Measurements from ENCODE around the gene NLRP5.
"Not testable (repeated sequence)": the region's sequence is repeated elsewhere in the genome, so short reads cannot be mapped to it uniquely, and the experiment has no call there.

NLRP5 gene

DNA sequence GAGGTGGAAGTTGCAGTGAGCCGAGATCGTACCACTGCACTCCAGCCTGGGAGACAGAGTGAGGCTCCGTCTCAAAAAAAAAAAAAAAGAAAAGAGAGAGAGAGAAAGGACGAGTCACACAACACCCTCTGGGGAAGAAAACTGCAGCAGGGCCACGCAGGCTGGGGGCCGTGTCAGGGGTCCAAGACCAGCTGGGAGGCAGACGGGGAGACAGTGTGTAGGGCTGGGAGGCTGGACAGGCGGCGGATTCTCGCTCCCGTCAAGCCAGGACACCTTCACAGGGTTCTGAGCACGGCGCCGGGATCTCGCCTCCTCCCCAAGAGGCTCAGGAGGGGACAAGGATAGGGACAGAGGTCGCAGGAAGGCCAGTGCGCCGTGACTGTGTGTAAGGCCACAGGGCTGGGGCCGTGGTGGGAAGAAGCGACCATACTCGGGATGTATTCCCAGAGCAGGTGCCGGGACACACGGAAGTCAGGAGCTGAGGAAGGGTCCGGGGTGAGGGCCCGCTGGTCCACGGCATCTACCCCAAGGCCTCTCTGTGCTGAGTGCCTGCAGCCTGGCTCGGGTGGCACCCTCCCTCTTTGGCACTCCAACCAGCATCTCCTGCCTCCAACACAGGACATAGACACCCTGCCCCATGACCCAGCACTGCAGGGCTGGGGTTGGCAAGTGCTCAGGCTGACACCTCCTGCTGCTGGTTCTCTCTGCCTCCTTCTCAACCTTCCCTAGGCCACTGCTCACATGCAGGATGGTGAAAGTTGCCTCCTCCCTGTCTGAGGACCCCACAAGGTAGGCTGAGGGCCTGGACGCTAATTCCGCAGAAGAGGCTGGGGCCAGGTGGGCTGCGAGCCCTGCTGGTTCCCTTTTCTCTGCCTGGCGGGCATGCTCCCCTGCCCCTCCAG, 113.3 kb downstream of the NLRP5 start:
- no peak for DNase-seq

DNA sequence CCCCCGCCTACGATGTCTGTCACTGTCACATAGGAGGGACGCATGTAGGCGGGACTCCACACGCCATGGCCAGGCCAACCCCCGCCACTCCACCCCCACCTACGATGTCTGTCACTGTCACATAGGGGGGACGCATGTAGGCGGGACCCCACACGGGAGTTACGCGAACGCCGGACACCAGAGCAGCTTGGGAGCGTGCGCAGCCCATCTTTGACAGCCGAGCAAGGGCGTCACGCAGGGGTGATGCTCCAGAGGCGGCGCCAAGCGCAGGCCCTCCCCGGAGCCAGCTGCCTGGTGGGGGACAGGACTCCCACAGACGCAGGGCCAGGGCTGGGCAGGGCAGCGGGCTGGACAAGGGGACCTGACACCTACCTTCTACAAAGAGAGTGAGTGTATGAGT, 114.5 kb downstream of the NLRP5 start:
- DNase-seq = no peak

DNA sequence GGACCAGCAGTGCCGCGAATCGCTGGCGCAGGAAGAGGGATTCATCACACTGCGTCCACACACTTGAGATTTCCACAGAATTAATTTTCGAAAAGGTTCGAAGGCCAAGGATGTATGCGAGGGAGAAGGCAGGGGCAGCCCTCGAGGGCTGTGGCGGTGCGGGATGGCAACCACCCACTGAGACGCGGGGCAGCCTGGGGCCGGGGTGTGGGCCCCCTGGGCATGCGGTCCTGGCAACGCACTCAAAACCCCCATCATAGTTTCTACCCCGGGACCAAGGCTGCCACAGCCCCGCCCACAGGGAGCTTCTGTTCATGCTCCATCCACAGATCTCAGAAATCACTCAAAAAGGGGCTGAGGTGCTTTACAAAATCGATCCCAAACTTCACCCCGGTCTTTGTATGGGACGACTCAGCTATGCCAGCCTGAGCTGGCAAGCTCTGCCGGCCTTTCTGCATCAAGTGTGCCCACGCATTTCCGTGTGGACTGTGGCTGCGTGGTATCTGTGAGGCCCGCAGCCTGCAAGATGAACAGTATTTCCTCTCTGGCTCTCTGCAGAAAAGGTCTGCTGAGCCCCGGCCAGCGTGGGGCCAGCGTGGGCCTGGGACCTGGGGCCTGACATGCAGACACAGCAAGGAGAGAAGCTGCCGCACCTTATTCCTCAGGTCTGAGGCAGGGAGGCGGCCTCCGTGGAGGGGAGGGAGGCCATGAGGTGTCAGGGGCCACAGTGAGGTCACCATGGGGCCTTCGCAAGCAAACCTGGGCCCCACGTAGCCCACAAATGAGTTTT, 115.4 kb downstream of the NLRP5 start:
- no peak for DNase-seq

DNA sequence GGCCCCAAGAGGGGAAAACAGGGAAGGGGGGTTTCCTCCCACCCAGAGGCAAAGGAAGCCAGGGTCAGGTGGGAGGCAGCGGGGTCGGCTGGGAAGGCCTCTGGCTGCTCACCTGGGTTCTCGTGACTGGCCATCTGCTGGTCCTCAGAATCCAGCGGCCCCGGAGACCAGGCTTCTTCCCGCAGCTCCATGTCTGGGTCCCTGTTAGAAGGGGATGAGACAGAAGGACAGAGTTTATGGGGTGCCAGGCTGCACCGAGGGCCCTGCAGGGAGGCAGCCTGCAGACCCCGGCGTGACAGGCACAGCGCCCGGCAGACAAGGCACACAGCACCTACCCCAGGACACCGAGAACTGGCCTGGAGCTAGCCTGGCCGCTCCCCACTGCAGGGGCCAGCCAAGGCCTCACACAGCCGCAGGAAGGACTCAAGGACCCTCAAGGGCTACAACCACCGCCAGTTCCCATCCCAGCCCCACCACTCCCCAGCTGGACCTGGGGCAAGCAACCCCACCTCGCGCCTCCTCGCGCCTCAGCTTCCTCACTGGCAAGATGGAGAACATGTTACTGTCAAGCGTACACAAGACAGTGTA, 116.5 kb downstream of the NLRP5 start:
- no peak for DNase-seq

DNA sequence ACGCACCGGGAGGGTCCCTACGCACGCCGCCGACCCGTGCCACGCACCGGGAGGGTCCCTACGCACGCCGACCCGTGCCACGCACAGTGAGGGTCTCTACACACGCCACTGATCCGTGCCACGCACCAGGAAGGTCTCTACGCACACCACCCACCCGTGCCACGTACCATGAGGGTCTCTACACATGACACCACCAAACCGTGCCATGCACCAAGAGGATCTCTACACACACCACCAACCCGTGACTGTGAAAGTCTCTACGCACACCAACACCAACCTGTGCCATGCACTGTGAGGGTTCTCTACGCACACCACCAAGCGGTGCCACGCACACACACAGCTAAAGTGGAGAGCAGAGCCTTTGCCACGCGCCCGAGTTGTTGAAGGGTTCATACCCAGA, 117.8 kb downstream of the NLRP5 start:
- DNase-seq = no peak

DNA sequence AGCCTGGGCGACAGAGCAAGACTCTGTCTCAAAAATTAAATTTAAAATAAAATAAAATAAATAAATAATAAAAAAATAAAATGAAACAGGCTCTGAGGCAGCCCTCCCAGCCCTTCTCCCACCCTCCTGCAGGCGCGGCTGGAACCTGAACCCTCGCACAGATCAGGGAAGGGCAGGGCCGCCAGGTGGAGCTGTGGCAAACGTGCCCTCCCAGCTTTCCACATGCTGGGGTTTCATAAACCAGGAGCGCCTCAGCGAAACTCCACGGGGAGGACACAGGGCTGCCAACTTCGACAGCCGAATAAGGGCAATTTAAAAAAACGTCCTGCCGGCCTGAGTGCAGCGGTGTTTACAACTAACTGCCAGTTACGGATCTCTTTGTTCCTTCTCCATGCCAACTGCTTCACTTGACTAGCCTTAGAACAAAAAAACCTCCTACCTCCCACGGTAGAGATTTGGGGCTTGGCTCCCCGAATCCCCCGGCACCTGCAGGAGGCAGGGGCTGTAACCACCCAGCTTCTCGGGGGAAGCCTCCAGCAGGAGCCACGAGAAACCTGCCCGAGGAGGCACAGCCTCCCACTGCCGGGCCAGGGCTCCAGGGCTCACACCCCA, 118.6 kb downstream of the NLRP5 start:
- peak; percentile 17 for DNase-seq

DNA sequence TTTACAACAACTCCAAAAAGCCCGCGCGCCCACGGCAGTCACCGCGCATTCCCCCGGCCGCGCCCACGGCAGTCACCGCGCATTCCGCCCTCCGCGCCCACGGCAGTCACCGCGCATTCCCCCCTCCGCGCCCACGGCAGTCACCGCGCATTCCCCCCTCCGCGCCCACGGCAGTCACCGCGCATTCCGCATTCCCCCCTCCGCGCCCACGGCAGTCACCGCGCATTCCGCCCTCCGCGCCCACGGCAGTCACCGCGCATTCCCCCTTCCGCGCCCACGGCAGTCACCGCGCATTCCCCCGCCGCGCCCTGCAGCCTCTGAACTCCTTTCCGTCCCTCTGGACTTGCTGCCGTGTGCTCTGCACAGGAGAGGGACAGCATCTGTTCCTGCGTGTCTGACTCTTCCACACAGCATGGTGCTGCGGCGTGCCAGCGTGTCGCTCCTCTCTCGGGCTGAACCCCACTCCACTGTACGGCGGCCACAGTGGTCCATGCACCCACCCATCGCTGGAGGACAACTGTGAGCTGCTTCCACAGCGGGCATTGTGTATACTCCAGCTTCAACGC, 119.3 kb downstream of the NLRP5 start:
- DNase-seq = not testable (repeated sequence)

DNA sequence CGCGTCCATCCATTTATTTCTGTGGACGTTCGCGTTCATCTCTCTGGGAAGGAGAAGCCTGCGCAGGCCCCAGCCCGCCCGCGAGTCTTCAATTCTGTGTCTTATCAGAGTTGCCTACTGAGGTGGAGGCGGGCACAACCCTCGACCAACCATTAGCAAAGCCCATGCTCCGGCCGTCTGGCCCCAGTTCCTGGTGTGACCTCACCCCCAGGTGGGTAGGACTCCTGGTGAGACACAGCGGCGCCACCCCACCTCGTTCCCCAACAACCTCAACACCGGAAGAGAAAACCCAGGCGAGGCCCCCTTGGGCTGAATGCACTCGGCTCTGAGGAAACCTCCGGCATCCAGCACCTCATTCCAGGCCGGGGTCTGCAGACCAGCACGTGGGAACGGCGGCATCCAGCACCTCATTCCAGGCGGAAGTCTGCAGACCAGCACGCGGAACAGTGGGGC, 119.8 kb downstream of the NLRP5 start:
- no peak for DNase-seq

DNA sequence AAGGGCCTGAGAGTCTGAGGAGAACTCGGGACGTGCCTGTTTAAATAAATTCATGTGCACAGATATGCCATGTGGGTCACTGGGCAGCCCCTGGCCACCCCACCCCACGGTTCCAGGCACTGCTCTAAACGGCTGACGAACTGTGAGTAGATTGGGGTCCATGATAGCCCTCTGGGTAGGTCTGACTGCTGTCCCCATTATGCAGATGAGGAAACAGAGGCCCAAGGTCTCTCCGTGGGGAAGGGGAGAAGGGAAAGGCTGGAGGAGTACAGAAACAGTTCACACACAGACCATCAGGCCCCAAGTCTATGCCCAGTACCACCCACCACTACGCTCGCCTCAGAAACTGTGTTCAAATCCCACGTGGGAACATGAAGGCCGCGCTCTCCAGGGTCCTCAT, 120.4 kb downstream of the NLRP5 start:
- no peak for DNase-seq

DNA sequence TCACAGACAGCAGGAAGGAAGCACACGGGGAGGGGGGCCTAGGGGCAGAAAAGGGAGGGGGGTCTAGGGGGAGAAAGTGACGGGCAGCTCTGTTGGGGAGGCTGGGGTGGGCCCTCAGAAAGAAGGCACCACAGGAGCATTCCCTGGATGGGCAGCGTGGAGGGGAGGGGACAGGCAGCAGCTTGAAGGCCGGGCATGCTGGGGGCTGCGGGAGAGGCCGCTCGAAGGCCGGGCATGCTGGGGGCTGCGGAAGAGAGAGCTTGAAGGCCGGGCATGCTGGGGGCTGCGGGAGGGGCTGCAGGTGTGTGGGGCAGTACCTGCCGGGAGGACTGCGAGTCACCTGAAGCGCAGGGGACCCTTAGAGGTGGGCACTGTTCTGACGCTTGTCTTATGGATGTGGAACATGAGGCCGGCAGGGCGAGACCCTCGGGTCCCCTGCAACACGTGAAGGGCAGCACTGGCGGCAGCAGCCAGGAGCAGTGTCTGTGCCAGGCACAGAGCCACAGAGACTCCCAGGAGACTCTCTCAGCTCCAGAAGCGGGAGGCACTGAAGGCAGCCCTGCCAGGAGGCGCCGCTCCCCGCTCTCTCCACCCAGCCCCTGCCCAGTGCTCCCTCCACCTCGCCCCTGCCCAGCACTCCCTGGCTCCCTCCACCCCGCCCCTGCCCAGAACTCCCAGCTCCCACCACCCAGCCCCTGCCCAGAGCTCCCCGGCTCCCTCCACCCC, 121.2 kb downstream of the NLRP5 start:
- no peak for DNase-seq

DNA sequence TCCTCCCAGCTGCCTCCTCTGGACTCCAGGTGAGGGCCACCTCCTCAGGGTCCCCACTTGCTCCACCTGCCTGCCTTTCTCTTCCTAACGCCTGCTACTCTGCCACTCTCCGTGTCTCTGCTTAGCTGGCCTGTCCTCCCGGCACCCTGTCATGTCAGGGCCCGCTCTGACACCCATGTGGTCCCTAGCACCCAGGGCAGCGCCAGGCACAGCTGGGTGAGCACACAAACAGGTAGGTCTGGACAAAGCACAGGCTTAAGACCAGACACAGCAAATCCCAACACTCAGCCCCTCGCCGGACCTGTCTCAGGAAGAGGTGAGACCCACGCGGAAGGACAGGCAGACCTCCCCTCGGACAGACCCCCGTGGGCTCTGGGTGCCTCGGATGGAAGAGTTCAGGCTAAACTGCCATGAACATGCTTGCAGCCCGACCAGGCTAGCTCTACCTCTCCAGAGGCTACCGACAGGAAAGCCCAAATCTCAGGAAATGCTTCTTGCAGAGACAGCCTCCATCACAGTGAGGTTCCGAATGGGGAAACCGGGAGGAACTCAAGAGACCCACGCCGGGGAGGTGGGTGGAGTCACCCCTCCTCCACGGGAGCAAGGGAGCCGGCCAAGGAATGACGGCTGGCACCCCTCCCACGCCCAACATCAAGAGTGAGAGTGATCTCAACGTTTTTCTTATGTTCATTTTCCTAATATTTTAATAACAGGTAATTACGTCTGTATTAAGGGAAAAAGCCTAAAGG, 122.0 kb downstream of the NLRP5 start:
- no peak for DNase-seq

DNA sequence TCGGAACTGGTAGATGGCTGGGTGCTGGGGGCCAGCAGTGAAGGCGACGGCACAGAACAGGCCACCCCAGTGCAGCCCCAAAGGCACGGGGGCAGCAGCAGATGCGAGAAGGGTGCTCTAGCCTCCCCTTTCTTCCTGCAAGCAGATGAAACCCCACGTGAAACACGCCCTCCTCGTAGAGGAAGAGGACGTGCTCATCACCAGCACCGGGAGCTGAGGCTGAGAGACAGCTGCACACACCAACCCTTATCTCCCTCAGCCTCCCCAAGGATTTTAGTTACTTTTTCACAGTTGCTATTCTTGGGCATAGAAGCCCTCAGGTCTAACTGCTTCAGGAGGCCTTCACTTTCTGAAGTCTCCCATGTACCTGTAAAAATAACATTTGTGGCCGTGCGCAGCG, 122.7 kb downstream of the NLRP5 start:
- DNase-seq = no peak

DNA sequence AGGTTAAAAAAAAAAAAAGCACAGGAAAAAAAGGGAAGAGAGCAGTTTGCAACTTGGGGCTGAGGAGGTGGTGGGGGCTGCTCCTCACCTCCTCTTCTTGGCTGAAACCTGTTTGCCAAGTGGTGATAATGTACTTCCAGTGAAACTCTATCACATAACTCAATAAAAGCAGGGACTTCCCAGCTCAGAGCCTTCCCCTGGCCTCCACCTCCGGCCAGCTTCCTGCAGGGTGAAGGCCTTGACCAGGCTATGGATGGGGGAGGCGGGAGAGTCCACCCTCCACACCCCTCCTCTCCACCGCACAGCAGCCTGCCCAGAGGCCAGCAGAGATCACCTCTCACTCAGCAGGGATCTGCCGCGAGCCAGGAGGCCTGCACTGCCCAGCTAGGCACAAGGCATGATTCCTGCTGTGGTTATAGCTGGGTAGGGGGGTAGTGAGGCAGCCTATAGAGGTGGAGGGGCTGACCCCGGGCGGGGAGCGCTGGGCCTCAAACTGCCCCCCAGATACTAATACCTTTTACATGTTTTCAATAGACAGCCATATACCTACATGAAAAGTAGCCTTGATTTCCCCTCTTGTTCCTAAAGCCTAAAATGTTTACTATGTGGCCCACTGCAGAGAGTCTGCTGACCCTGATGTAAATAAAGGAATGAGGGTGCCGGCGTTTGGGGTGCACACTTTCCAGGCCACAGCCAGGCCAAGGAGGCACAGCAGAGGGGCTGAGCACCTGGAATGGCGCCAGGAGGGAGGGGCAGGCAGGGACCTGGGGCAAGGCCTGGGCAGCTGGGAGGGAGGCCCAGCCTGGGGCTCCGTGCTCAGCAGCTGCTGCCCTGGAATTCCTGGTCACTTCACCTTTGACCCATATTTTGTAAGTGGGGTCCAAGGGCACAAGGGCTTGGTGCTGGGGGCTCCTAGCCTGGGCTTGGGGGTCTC, 124.2 kb downstream of the NLRP5 start:
- no peak for DNase-seq
